Cardiac septum (tissue), 1 donor: ENCODE measurements around the gene PSMG2. TPM values are rescaled to one million over a fixed set of nuclear protein-coding genes. Genes with fewer than 3 reads are reported as not detected.
A peak's percentile ranks its signal among the peaks of the same experiment; 100 is the strongest.
"Not testable (repeated sequence)": the region's sequence is repeated elsewhere in the genome, so short reads cannot be mapped to it uniquely, and the experiment has no call there.

ENCODE experiments used
- DNase-seq: peaks from one replicate; pipeline ENCODE4 v3.0.0-alpha.2; 2020; ENCODE audit warnings: low spot score
- intact Hi-C: fragments of 100-400 bp; cut with DNase I; formaldehyde crosslinking; loops from one replicate; pipeline ENCODE4 v1.14.0; 2022
- total RNA-seq: library from RNA; stranded (reverse); fragmentation: NEBNext Ultra II Directional; extraction: Animal tissue kit (Norgen Biotek cat#: 25700); gene quantifications from one replicate; pipeline ENCODE4 v1.2.1, GENCODE V29; 2021
- donor health status: DM: no; HTN: no; CAD: no.

The PSMG2 gene
- total RNA-seq, 1 donor from 2014 or later = 43.8 TPM

DNA sequence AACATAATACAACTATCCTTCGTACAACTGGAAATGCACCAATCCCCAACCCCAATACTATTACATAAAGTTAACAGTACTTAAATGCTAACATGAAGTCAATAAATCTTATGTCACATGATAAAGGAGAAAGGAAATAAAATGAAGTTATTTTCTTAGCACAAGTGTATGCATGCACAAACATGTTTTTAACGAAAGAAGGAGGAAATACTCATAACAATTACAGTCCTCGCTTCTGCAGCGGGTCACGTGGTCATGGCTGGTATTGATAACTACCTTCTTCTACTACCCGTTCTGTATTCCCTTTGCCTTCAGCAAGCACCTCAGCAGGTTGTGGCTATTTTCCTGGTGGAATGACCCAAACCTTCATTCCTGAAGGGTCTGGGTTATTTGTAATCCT lies 51.7 kb downstream of the PSMG2 start:
- intact Hi-C loops = no loop called here
- DNase-seq = no peak

GRCh38 chr18:12755606-12756005 lies 52.8 kb downstream of the PSMG2 start:
- DNase-seq, intact Hi-C loops: not testable (repeated sequence)

GRCh38 chr18:12756619-12757239 lies 53.9 kb downstream of the PSMG2 start:
- DNase-seq, intact Hi-C loops: not testable (repeated sequence)

DNA sequence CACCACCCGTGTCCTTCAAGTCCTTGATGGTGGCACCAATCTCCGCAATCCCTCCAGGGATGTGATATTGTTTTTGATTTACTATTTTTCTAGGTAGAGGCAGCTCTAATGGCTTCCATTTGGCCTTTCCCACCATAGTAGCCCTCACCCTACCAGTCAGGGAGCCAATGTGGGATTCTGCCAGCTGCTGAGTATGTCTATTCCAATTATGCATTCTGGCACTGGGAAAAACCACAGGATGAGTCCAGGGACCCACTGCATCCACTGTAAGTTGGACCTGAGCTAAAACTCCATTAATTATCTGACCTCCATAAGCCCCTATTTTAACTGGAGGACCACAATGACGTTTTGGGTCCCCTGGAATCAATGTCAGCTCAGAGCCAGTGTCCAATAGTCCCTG lies 55.7 kb downstream of the PSMG2 start:
- intact Hi-C loops, DNase-seq: not testable (repeated sequence)

GRCh38 chr18:12765126-12765525 lies 62.3 kb downstream of the PSMG2 start:
- intact Hi-C loops = no loop called here
- DNase-seq = no peak

- intact Hi-C loops = no loop called here
- no peak for DNase-seq
These were observed 62.7 kb downstream of the PSMG2 start for GRCh38 chr18:12765586-12765985.

DNA sequence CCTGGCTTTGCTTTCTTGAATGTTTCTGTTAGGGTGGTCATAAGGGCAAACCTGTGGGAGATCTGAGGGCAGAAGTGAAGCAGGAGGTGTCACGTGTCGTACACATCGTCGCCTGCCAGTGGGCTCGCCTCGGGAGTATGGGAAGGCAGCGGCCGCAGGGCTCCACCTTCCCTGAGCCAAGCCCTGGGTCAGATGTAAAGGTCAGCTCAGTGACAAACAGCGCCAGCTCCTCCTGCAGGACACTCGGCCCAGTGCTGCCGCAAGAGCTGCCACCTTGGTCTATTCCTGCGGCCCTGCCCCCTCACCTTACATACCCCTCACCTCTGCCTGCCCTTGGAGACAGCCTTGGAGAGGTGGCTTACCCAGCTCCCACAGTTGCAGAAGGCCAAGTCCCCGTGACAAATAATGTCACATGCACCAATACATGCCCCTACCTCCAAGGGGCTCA lies 64.2 kb downstream of the PSMG2 start:
- intact Hi-C loops = no loop called here
- DNase-seq = no peak

DNA sequence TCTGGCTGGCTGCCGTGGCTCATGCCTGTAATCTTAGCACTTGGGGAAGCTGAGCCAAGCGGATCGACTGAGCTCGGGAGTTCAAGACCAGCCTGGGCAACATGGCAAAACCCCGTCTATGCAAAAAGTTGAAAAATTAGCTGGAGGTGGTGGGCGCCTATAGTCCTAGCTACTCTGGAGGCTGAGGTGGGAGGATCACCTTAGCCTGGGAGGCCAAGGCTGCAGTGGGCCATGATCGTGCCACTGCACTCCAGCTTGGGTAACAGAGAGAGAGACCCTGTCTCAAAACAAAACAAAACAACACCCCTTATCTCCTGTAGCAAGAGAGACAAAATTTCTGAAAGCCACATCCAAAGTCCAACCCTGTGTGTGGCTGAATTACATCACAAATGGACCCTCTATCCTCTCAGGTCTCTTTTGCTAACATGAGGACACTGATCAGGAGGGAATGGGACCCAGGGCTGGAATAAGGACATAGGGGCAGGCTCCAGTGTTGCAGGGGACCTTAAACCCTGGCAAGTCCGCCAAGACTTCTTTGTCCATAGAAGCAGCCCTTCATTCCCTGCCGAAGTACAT lies 64.8 kb downstream of the PSMG2 start:
- intact Hi-C loops = no loop called here
- DNase-seq = no peak

DNA sequence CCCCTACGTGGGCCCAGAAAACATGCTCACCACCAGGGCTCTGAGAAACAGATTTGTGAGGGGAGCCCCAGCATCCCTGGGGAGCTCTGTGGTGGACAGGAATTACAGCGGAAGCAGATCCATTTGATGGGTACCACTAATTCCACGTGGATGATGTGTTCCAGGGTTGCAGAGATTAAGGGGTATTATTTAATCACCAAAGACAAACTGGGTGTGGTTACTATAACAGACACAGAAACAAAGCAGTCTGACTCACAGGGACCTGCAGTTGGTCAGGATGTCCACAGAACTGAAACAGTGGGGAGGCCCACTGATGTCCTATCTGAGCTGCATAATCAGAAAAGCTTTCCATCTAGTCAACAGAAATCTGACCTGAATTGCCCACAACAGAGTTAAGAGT lies 65.8 kb downstream of the PSMG2 start:
- DNase-seq = no peak
- intact Hi-C loops = no loop called here

DNA sequence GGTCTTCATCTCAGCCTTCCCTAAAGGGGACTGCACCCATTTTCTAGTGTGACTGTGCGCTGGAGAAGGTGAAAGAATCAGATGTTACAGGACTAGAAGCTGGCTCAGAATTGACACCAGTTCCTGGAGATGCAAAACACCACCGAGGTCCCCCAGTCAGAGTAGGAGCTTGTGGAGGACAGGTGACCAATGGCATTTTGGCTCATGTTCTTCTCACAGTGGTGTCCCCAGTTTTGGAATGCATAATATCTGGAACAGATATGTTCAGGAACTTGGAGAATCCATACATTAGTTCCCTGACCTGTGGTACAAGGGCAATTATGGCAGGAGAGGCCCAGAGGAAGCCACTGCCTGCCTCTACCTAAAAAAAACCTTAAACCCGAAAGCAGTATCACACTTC lies 66.3 kb downstream of the PSMG2 start:
- DNase-seq = no peak
- intact Hi-C loops = no loop called here

DNA sequence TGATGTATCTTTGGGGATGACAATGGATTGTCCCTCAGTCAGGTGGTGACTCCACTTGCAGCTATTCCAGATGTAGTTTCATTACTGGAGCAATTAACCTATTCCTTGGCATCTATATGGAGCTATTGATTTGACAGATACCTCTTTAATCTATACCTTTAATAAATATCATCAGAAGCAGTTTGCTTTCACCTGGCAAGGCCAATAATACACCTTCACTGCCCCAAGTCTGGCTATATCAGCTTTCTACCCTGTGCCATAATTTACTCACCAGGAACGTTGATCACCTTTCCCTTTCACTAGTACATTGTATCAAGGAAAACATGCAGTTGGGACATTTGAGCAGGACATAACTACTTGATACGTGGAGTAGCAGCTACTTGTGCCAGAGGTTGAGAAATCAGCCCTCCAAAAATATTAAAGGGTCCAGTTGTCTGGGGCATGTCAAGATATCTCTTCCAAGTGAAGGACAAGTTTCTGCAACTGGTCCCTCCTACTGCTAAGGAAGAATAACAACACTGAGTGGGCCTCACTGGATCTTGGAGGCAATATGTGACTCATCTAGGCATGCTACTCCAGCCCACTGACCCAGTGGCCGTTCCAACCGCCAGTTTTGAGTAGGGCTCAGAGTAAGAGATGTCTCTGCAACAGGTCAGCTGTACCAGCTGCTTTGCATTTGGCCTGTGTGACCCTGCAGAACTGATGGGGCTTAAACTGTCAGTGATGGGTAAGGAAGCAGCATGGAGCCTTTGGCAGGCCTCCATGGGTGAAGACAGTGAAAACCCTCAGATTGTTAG lies 67.0 kb downstream of the PSMG2 start:
- intact Hi-C loops = loop anchor here (10.0 kb wide), 1 partner anchor 85 kb away; no protein-coding TSS in a partner anchor
- peak; percentile 69 for DNase-seq

- intact Hi-C loops = loop anchor here (10.0 kb wide), 1 partner anchor 84 kb away; no protein-coding TSS in a partner anchor
- DNase-seq = peak; percentile 35
These were observed 67.8 kb downstream of the PSMG2 start for GRCh38 chr18:12770469-12771219.

DNA sequence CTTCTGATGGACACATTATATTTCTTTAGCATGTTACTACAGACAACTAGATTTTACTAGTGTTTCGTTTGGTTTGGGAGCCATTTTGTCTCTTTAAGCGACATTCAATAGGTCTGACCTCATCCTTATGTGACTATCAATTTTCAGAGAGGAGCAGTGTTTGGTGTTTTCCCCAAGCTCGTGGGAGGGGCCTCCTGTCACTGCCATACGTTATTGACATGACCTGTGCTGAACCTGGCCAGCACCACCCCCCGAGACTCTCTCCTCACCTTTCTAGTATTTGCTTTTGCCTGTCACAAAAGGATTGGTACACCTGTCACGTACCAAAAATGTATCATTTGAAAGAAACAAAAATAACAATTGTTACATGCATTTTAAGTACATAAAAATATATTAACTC lies 69.3 kb downstream of the PSMG2 start:
- intact Hi-C loops = loop anchor here (10.0 kb wide), 1 partner anchor 83 kb away; no protein-coding TSS in a partner anchor
- DNase-seq = no peak

GRCh38 chr18:12773369-12773768 lies 70.5 kb downstream of the PSMG2 start:
- DNase-seq = no peak
- intact Hi-C loops = loop anchor here (10.0 kb wide), 1 partner anchor 81 kb away; no protein-coding TSS in a partner anchor

- DNase-seq = no peak
These were observed 72.1 kb downstream of the PSMG2 start for GRCh38 chr18:12774982-12775381.

More at GRCh38 chr18:12774982-12775381, 72.1 kb downstream of the PSMG2 start:
- intact Hi-C loops = loop anchor here (10.0 kb wide), 1 partner anchor 80 kb away; no protein-coding TSS in a partner anchor

Other genes with a start within 250 kb of the PSMG2 start
- gene SPIRE1, start 44.9 kb upstream of the PSMG2 start, total RNA-seq = 87.1 TPM
- gene CEP76, start 319 bp upstream of the PSMG2 start, total RNA-seq = 3.2 TPM
- gene PTPN2, start 181.2 kb downstream of the PSMG2 start, total RNA-seq = 14.5 TPM
- gene SEH1L, start 245.0 kb downstream of the PSMG2 start, total RNA-seq = 21.0 TPM